NOMO-1 treated with DMSO at 0.1 percent for 48 hours (cell line): ENCODE measurements around the gene MCRIP1.

ENCODE experiments used
- DNase-seq: peaks from one replicate; lab custom pipeline; 2025; ENCODE audit not compliant: unreplicated experiment; lab: John Stamatoyannopoulos, UW

The MCRIP1 gene

DNA sequence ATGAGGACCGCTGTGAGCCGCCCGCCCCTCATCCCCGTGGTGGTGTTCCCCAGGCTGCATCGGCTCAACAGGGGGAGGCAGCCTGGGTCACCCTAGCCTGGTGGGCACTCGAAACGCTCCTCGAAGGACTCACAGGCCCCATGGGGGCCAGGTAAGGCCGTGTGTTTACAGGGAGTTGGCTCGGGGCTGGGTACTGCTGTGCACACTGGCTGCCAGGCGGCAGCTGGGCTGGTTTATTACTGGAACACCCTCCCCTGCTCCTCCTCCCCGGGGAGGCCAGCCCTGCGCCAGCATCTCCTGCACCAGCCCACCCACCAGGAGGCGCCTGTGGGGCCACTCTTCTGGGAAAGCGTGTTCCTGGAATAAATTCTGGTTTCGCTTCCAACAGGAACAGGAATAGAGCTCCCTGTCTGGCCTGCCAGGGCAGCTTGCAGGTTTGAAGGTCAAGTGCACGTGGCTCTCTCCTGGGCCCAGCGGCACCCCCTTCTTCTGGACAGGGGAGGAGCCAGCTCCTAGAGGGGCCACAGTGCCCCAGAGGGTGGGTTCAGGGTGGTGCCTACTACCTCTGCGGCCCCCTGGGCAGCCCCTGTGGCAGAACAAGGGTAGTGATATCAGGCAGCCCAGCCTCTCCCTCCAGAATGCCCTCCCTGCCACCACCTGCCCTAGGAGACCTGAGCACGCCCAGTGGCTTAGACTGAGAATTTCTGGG is 11.3 kb downstream of the MCRIP1 start:
- peak; percentile 33 for DNase-seq

- DNase-seq: no peak
Measured at GRCh38 chr17:81821147-81821546, 11.9 kb downstream of the MCRIP1 start.

GRCh38 chr17:81819708-81820107 is 13.4 kb downstream of the MCRIP1 start:
- DNase-seq: no peak

- no peak for DNase-seq
Measured at GRCh38 chr17:81817758-81818147, 15.3 kb downstream of the MCRIP1 start.

GRCh38 chr17:81815646-81815986 is 17.5 kb downstream of the MCRIP1 start:
- DNase-seq: no peak

DNA sequence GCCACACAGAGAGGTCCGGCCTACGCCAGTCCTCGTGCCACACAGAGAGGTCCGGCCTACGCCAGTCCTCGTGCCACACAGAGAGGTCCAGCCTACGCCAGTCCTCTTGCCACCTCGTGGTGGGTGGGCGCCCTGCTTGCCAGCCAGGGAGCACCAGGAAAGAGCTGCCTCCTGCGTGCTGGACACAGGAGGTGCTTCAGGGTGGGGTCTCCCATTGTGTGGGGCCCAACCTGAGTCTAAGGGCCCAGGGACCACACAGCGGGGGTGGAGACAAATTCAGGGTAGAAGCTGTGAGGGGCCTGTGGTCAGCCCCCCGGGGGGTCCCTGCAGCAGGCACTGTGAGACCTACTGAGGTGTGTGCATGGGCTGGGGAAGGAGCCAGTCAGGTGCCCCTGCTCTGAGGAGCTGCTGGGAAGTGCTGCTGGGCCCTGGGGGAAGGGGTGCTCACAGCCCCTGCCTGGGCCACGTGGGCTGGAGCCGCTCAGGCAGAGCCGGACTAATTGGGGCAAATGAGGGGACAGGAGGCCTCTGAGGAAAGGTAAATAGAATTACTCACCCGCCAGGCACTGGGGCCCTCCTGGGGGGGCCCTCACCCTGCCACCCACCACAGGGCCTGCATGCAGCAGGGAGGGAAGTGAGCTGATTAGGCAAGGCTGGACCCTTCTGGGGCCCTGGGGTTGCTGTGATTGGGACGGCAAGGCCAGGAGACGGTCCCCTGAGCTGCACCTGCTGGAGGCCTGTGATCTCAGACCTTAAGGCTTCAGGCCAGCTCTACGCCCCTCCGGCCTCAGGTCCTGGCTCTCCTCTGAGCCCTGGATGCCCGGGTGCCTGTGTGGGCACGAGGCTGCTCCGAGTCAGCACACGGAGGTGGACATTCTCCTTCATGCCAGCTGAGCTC is 18.1 kb downstream of the MCRIP1 start:
- DNase-seq: peak; percentile 53

DNA sequence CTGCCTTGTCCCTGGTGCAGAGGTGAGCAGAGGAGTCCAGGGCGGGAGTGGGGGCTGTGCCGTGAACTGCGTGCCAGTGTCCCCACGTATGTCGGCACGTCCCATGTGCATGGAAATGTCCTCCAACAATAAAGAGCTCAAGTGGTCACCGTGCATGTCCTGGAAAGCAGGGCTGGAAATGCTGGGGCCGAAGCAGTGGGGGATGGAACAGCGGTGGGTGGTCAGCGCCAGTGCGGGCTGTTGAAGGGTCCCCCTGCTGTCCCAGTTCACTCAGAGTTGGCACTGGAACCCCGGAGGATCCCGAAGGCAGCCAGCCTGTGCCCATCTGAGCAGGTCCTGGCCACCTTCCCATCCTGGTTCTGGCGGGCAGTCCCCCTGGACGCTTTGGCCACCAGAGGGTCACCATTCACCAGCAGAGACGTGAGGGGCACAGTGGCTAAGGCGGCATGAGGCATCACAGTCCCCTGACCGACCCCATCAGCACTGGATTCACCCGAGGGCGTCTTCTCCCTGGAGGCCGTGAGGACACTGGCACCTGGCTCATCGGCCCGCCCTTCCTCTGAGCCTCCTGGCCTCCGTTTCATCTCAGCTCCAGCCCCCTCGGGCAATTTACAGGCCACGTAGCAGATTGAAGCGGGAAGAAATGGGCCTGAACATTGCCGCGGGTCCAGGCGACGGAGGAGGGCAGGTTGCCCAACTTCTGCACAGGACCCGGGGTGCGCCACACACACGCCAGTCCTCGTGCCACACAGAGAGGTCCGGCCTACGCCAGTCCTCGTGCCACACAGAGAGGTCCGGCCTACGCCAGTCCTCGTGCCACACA is 19.0 kb downstream of the MCRIP1 start:
- DNase-seq: no peak

GRCh38 chr17:81813371-81813684 is 19.8 kb downstream of the MCRIP1 start:
- no peak for DNase-seq

GRCh38 chr17:81812571-81813370 is 20.3 kb downstream of the MCRIP1 start:
- DNase-seq: no peak

- no peak for DNase-seq
Measured at GRCh38 chr17:81811705-81812570, 21.2 kb downstream of the MCRIP1 start.

DNA sequence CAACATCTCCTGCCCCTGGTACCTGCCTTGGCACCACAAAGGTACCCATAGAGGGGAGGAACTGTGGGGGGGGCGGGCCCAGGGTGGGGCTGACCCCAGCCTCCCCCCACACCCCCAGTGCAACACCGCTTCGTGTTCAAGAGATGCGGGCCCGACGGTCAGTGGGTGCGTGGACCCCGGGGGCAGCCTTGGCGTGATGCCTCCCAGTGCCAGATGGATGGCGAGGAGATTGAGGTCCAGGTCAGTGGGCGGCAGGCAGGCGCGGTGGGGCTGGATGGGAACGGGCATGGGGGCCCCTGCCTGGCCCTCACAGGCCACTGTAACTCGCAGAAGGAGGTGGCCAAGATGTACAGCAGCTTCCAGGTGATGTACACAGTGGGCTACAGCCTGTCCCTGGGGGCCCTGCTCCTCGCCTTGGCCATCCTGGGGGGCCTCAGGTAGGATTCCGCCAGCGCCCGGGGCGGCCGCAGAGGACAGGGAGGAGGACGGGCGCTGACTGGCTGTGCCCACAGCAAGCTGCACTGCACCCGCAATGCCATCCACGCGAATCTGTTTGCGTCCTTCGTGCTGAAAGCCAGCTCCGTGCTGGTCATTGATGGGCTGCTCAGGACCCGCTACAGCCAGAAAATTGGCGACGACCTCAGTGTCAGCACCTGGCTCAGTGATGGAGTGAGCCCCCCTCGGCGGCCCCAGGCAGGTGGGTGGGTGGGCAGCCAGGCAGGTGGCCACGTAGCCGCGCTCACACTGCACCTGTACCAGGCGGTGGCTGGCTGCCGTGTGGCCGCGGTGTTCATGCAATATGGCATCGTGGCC is 22.0 kb downstream of the MCRIP1 start:
- DNase-seq: no peak

GRCh38 chr17:81810476-81810875 is 22.6 kb downstream of the MCRIP1 start:
- DNase-seq: no peak

DNA sequence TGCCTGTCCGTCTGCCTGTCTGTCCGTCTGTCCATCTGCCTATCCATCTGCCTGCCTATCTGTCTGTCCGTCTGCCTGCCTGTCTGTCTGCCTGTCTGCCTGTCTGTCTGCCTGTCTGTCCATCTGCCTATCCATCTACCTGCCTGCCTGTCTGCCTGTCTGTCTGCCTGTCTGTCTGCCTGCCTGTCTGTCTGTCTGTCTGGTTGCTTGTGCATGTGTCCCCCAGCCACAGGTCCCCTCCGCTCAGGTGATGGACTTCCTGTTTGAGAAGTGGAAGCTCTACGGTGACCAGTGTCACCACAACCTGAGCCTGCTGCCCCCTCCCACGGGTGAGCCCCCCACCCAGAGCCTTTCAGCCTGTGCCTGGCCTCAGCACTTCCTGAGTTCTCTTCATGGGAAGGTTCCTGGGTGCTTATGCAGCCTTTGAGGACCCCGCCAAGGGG is 23.5 kb downstream of the MCRIP1 start:
- DNase-seq: no peak

GRCh38 chr17:81808778-81809555 is 24.1 kb downstream of the MCRIP1 start:
- DNase-seq: no peak

DNA sequence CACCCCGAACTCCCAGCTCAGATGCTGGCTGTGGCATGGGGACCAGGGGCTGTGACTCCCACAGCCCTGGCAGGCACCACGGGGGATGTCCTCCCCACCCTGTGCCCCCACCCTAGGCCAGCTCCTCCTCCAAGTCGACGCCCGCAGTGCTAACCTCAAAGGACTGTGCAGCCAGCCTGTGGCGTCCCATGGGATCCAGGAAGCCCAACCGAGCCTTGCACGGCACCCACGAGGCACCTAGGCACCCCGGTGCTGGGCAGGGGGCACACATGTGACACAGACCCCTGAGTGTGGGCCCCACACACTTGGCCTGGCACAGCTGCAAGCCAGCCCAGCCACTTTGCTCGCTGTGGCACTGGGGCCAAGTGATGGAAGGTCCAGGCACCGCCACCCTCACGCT is 25.3 kb downstream of the MCRIP1 start:
- no peak for DNase-seq

DNA sequence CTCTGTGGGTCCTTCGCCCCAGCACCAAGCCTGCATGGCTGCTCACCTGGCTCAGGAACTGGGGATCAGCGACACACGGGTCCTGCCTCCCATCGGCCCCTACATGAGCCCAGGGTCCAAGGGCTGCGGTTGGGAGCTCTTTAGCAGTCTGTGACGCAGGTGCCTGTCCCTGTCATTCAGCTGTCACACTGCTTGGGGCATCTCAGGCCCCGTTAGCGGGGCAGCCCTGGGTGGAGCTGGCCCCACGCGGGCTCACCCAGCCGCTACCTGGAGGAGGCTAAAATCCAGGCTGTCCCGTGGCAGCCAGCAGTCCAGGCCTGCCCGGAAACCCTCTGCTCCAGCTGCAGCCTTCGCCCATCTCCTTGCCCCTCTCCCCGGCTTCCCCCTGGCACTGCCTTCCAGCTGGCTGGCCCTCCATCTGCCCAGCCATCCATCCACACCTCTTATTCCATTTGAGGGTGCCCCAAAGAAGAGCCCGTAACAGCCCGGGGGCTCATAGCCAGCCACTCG is 25.8 kb downstream of the MCRIP1 start:
- no peak for DNase-seq

- no peak for DNase-seq
Measured at GRCh38 chr17:81806461-81807209, 26.5 kb downstream of the MCRIP1 start.
